Measurements from ENCODE around the gene ZBTB18.
A peak's percentile ranks its signal among the peaks of the same experiment; 100 is the strongest.

Gene ZBTB18

GRCh38 chr1:244085891-244086290 lies 34.8 kb downstream of the ZBTB18 start:
- TF ChIP-seq, protein P1, sequence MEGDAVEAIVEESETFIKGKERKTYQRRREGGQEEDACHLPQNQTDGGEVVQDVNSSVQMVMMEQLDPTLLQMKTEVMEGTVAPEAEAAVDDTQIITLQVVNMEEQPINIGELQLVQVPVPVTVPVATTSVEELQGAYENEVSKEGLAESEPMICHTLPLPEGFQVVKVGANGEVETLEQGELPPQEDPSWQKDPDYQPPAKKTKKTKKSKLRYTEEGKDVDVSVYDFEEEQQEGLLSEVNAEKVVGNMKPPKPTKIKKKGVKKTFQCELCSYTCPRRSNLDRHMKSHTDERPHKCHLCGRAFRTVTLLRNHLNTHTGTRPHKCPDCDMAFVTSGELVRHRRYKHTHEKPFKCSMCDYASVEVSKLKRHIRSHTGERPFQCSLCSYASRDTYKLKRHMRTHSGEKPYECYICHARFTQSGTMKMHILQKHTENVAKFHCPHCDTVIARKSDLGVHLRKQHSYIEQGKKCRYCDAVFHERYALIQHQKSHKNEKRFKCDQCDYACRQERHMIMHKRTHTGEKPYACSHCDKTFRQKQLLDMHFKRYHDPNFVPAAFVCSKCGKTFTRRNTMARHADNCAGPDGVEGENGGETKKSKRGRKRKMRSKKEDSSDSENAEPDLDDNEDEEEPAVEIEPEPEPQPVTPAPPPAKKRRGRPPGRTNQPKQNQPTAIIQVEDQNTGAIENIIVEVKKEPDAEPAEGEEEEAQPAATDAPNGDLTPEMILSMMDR (IDR thresholded peaks at IDR 0.05; ENCODE audit: low read length, missing control alignments): no peak
- no peak overlapping the region for H3K4me3 ChIP-seq (replicated peaks; ENCODE audit: low read depth, low read length)
- no peak for DNase-seq (ENCODE audit: low read depth)

GRCh38 chr1:244087021-244087560 lies 36.0 kb downstream of the ZBTB18 start:
- no peak overlapping the region for H3K4me3 ChIP-seq (replicated peaks; ENCODE audit: low read depth, low read length)
- no peak for DNase-seq (ENCODE audit: low read depth)
- TF ChIP-seq, protein P1 (IDR thresholded peaks at IDR 0.05; ENCODE audit: low read length, missing control alignments): no peak

DNA sequence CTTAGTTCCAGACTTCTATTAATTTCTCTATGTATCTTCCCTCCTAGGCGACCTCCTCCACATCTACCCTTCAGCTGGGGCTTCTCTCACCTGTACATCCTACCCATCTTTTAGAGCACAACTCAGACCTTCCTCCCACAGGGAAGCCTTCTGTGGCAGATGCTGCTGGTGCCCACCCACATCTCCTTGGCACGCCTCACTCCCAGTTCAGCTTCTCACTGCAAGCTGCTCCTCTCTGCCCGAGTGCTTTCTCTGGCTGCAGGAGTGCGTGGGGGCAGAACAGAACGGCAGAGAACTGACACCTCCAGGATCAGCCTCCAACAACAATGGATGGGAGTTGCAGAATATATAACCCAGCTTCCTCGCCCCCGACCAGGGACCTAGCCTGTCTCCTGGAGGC lies 36.5 kb downstream of the ZBTB18 start:
- no peak overlapping the region for H3K4me3 ChIP-seq (replicated peaks; ENCODE audit: low read depth, low read length)
- TF ChIP-seq, protein P1 (IDR thresholded peaks at IDR 0.05; ENCODE audit: low read length, missing control alignments): no peak
- no peak for DNase-seq (ENCODE audit: low read depth)

DNA sequence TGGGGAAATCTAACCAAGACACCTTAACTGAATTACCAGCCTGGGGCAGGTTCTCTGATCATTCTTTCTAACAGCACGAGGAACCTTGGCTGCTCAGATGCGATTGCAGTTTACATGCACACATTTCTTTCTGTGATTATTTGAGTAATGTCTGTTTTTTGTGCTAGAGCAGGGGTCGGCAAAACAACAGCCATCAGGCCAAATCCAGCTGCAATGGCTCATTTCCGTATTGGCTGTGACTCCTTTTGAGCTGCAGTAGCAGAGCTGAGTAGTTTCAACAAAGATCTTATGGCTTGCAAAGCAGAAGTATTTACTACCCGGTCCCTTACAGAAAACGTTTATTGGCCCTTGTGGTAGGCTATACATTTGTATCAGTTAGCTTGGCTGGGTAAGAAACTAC lies 37.1 kb downstream of the ZBTB18 start:
- TF ChIP-seq, protein P1 (IDR thresholded peaks at IDR 0.05; ENCODE audit: low read length, missing control alignments): no peak
- DNase-seq (ENCODE audit: low read depth): no peak
- no peak overlapping the region for H3K4me3 ChIP-seq (replicated peaks; ENCODE audit: low read depth, low read length)

- no peak overlapping the region for H3K4me3 ChIP-seq (replicated peaks; ENCODE audit: low read depth, low read length)
- no peak for DNase-seq (ENCODE audit: low read depth)
- TF ChIP-seq, protein P1 (IDR thresholded peaks at IDR 0.05; ENCODE audit: low read length, missing control alignments): no peak
Observed at GRCh38 chr1:244089561-244089960, 38.5 kb downstream of the ZBTB18 start.

DNA sequence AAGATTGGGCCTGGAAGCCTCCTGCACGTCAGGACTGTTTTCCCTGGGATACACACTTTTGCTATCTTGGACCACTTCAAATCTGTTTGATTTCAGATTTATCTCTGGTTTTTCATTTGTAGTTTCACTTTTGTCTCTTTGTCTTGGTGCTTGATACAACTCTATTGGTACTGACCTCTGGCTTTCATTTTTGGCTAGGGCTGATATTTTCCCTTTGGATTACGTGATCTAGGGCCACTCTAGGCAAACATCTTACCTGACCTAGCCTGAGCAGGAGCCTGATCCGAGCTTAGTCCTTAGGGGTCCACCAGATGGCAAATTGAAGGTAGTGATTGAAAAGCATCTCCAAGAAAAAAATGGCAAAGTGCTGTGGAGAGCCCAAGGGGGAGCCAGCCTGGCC lies 39.6 kb downstream of the ZBTB18 start:
- TF ChIP-seq, protein P1 (IDR thresholded peaks at IDR 0.05; ENCODE audit: low read length, missing control alignments): no peak
- H3K4me3 ChIP-seq (replicated peaks; ENCODE audit: low read depth, low read length): no peak overlapping the region
- DNase-seq (ENCODE audit: low read depth): no peak

GRCh38 chr1:244092293-244092963 lies 41.3 kb downstream of the ZBTB18 start:
- DNase-seq (ENCODE audit: low read depth): peak; percentile 54
- no peak overlapping the region for H3K4me3 ChIP-seq (replicated peaks; ENCODE audit: low read depth, low read length)
- TF ChIP-seq, protein P1 (IDR thresholded peaks at IDR 0.05; ENCODE audit: low read length, missing control alignments): no peak

All from fibroblast of pulmonary artery (primary cell).